Thoracic aorta (tissue), 2 donors: Measurements from ENCODE around the gene TIFAB. TPM values are rescaled to one million over a fixed set of nuclear protein-coding genes. Genes with fewer than 3 reads are reported as not detected.

Source experiments
- ATAC-seq: fragments of 150-250 bp; one replicate; pipeline ENCODE4 v1.8.0; 2017; ENCODE audit warnings: low read depth; ENCODE audit not compliant: insufficient number of reproducible peaks, low FRiP score
- DNase-seq: peaks from one replicate; pipeline ENCODE4 v3.0.0-alpha.2; 2020; ENCODE audit warnings: low spot score
- H3K27ac ChIP-seq, 2 donors: fragments of 200-600 bp; sonication (generic); 1 replicate in 1 of 2; 2 replicates in 1 of 2; pipeline ENCODE4 v1.5.1; 2016; ENCODE audit warnings: mild to moderate bottlenecking in 2 of 2, moderate library complexity in 2 of 2
- H3K27me3 ChIP-seq: fragments of 200-600 bp; sonication (generic); replicated peaks from 2 replicates; pipeline ENCODE4 v1.6.0; 2016; ENCODE audit warnings: mild to moderate bottlenecking; ENCODE audit not compliant: insufficient read depth
- H3K36me3 ChIP-seq: fragments of 200-600 bp; sonication (generic); one replicate; pipeline ENCODE4 v1.5.1; 2016
- H3K4me1 ChIP-seq, 2 donors: fragments of 200-600 bp; sonication (generic); 1 replicate in 1 of 2; 2 replicates in 1 of 2; pipeline versions ENCODE4 v1.5.1 to v1.6.0; 2016; ENCODE audit warnings: low read depth in 2 of 2, mild to moderate bottlenecking in 1 of 2; ENCODE audit not compliant: control insufficient read depth in 1 of 2
- H3K4me3 ChIP-seq: fragments of 200-600 bp; sonication (generic); 2 replicates; pipeline ENCODE4 v1.5.1; 2016; ENCODE audit warnings: mild to moderate bottlenecking
- H3K9me3 ChIP-seq: fragments of 200-600 bp; sonication (generic); 2 replicates; pipeline ENCODE4 v1.5.1; 2016
- total RNA-seq, 2 donors: library from RNA; depleted of rRNA; stranded (reverse); fragments of >200 nt; gene quantifications; one replicate each; pipeline versions ENCODE4 v1.1.0 to v1.2.3, GENCODE V29; 2016
- TF ChIP-seq, protein P1 (sequence below): fragments of 200-600 bp; sonication (generic); IDR thresholded peaks from one replicate; pipeline ENCODE4 v1.5.1; 2019; ENCODE audit warnings: antibody characterized with exemption

The TIFAB gene
- total RNA-seq, 2 donors from 2014 or later, result not detected

DNA sequence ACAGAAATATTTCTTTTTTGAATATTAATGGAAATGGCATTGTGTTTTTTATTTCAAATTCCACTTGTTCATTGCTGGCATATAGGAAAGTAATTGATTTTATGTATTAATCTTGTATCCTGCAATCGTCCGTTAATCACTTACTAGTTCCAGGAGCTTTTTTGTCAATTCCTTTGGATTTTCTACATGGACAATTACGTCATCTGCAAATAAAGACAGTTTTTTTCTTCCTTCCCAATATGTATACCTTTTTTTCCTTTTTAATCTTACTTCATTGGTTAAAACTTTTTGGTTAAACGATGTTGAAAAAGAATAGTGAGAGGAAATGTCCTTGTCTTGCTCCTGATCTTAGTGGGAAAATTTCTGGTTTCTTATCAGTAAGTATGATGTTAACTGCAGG is 1.5 kb upstream of the TIFAB start:
- DNase-seq (no peak), ATAC-seq (no peak)
- Histone ChIP-seq H3K27me3 (no peaks in the 10 kb centered on the region), H3K27ac (no peak overlapping the region), H3K4me3 (no peak overlapping the region), H3K4me1 (peaks cover 9 to 13% of the 10 kb centered on the region in 2 donors), H3K36me3 (no peaks in the 10 kb centered on the region), H3K9me3 (no peaks in the 10 kb centered on the region)
- TF ChIP-seq, protein P1, sequence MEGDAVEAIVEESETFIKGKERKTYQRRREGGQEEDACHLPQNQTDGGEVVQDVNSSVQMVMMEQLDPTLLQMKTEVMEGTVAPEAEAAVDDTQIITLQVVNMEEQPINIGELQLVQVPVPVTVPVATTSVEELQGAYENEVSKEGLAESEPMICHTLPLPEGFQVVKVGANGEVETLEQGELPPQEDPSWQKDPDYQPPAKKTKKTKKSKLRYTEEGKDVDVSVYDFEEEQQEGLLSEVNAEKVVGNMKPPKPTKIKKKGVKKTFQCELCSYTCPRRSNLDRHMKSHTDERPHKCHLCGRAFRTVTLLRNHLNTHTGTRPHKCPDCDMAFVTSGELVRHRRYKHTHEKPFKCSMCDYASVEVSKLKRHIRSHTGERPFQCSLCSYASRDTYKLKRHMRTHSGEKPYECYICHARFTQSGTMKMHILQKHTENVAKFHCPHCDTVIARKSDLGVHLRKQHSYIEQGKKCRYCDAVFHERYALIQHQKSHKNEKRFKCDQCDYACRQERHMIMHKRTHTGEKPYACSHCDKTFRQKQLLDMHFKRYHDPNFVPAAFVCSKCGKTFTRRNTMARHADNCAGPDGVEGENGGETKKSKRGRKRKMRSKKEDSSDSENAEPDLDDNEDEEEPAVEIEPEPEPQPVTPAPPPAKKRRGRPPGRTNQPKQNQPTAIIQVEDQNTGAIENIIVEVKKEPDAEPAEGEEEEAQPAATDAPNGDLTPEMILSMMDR, result no peak

DNA sequence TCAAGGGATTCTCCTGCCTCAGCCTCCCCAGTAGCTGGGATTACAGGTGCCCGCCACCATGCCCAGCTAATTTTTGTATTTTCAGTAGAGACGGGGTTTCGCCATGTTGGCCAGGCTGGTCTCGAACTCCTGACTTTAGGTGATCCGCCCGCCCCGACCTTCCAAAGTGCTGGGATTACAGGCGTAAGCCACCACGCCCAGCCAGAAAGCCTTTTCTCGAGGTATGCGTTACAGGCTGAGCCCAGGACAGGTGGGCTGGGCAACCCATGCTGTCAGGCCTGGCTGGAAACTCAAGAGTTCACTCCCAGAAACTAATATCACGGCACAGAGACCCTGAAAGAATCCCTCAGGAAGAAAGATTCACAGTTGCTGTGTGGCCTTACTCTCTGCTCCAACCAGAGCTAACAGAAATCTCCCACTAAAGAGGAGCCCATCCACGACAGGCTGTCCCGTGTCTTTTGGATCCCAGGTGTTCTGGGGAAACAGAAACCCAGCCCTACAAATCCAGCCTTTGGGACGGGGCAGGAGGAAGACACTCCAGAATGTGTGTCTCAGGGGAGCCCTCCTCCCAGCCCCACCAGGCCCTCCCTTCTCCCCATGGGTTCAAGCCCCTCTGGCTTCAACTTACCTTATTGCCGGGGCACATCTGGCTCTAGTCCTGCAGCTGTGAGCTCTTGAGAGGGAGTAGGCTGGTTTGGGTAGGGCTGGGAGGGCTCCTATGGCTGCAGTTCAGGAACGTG is 400 bp downstream of the TIFAB start:
- H3K36me3 ChIP-seq, result no peaks in the 10 kb centered on the region
- TF ChIP-seq, protein P1, result no peak
- no peak for DNase-seq
- ATAC-seq, result no peak
- no peak overlapping the region for H3K4me3 ChIP-seq
- no peak overlapping the region for H3K27ac ChIP-seq
- H3K4me1 ChIP-seq, result peaks cover 0 to 3% of the 10 kb centered on the region in 2 donors
- no peaks in the 10 kb centered on the region for H3K9me3 ChIP-seq
- H3K27me3 ChIP-seq, result no peaks in the 10 kb centered on the region

- TF ChIP-seq, protein P1, result no peak
Measured at GRCh38 chr5:135450952-135451351, 1.2 kb downstream of the TIFAB start.

GRCh38 chr5:135450336-135450735 is 1.8 kb downstream of the TIFAB start:
- Histone ChIP-seq H3K27me3 (no peaks in the 10 kb centered on the region), H3K9me3 (no peaks in the 10 kb centered on the region), H3K27ac (no peak overlapping the region), H3K4me3 (no peak overlapping the region), H3K36me3 (no peaks in the 10 kb centered on the region), H3K4me1 (no peaks in the 10 kb centered on the region)
- DNase-seq (no peak), ATAC-seq (no peak)
- TF ChIP-seq, protein P1, result no peak

More at GRCh38 chr5:135450952-135451351, 1.2 kb downstream of the TIFAB start:
- ATAC-seq, result no peak
- H3K9me3 ChIP-seq, result no peaks in the 10 kb centered on the region
- no peak overlapping the region for H3K27ac ChIP-seq
- peaks cover 0 to 2% of the 10 kb centered on the region in 2 donors for H3K4me1 ChIP-seq
- H3K36me3 ChIP-seq, result no peaks in the 10 kb centered on the region
- H3K27me3 ChIP-seq, result no peaks in the 10 kb centered on the region
- no peak for DNase-seq
- no peak overlapping the region for H3K4me3 ChIP-seq

- DNase-seq, result no peak
- TF ChIP-seq, protein P1, result no peak
Measured at GRCh38 chr5:135449644-135450043, 2.5 kb downstream of the TIFAB start.

More at GRCh38 chr5:135449644-135450043, 2.5 kb downstream of the TIFAB start:
- no peak for ATAC-seq
- Histone ChIP-seq H3K4me3 (no peak overlapping the region), H3K36me3 (no peaks in the 10 kb centered on the region), H3K9me3 (no peaks in the 10 kb centered on the region), H3K4me1 (no peaks in the 10 kb centered on the region), H3K27ac (no peak overlapping the region), H3K27me3 (no peaks in the 10 kb centered on the region)
